B cell (primary cell): ENCODE data around the gene ABHD10.

Experiments used
- EZH2 ChIP-seq: IDR thresholded peaks from 2 replicates; pipeline ENCODE4 v1.6.1; 2012; ENCODE audit warnings: borderline replicate concordance, low read depth, mild to moderate bottlenecking, moderate library complexity, low read length; ENCODE audit not compliant: insufficient read depth, poor library complexity, severe bottlenecking
- TF ChIP-seq, protein P1 (sequence below): fragments of 200-600 bp; IDR thresholded peaks from one replicate; pipeline ENCODE4 v1.8.0; 2022; ENCODE audit warnings: antibody characterized with exemption, mild to moderate bottlenecking

GRCh38 chr3:111952086-111952485, 26.7 kb upstream of the ABHD10 start:
- TF ChIP-seq, protein P1, sequence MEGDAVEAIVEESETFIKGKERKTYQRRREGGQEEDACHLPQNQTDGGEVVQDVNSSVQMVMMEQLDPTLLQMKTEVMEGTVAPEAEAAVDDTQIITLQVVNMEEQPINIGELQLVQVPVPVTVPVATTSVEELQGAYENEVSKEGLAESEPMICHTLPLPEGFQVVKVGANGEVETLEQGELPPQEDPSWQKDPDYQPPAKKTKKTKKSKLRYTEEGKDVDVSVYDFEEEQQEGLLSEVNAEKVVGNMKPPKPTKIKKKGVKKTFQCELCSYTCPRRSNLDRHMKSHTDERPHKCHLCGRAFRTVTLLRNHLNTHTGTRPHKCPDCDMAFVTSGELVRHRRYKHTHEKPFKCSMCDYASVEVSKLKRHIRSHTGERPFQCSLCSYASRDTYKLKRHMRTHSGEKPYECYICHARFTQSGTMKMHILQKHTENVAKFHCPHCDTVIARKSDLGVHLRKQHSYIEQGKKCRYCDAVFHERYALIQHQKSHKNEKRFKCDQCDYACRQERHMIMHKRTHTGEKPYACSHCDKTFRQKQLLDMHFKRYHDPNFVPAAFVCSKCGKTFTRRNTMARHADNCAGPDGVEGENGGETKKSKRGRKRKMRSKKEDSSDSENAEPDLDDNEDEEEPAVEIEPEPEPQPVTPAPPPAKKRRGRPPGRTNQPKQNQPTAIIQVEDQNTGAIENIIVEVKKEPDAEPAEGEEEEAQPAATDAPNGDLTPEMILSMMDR = no peak
- TF ChIP-seq EZH2 = no peak
